H9 (cell line): ENCODE data around the gene FANCC. TPM values are rescaled to one million over a fixed set of nuclear protein-coding genes. Genes with fewer than 3 reads are reported as not detected.

Experiments
- DNase-seq: peaks from one replicate; pipeline ENCODE4 v3.0.0-alpha.2; 2017
- H2AFZ ChIP-seq: one replicate; pipeline ENCODE4 v1.6.1; 2013; ENCODE audit warnings: mild to moderate bottlenecking, low read length, control low read depth, moderate library complexity
- H2AK5ac ChIP-seq: 2 replicates; pipeline ENCODE4 v1.6.1; 2013; ENCODE audit warnings: low read length, control low read depth, mixed read lengths; ENCODE audit not compliant: insufficient read length
- H2BK120ac ChIP-seq: one replicate; pipeline ENCODE4 v1.6.1; 2013; ENCODE audit warnings: low read depth, mild to moderate bottlenecking, low read length, control low read depth, inconsistent platforms; ENCODE audit not compliant: poor library complexity, severe bottlenecking
- H2BK12ac ChIP-seq: 2 replicates; pipeline ENCODE4 v1.6.1; 2013; ENCODE audit warnings: low read length, control low read depth, mixed read lengths, low read depth; ENCODE audit not compliant: insufficient read length
- H2BK15ac ChIP-seq: 2 replicates; pipeline ENCODE4 v1.6.1; 2013; ENCODE audit warnings: low read depth, low read length, control low read depth
- H2BK20ac ChIP-seq: one replicate; pipeline ENCODE4 v1.6.1; 2013; ENCODE audit warnings: low read depth, mild to moderate bottlenecking, low read length, control low read depth, inconsistent platforms; ENCODE audit not compliant: poor library complexity, severe bottlenecking
- H2BK5ac ChIP-seq: 2 replicates; pipeline ENCODE4 v1.6.1; 2013; ENCODE audit warnings: low read length, control low read depth, mixed read lengths; ENCODE audit not compliant: insufficient read length
- H3K14ac ChIP-seq: 2 replicates; pipeline ENCODE4 v1.6.1; 2013; ENCODE audit warnings: low read length, control low read depth; ENCODE audit not compliant: insufficient read depth
- H3K18ac ChIP-seq: 2 replicates; pipeline ENCODE4 v1.6.1; 2013; ENCODE audit warnings: low read depth, mild to moderate bottlenecking, mixed read lengths, low read length, control low read depth; ENCODE audit not compliant: insufficient read length
- H3K23ac ChIP-seq: 2 replicates; pipeline ENCODE4 v1.6.1; 2013; ENCODE audit warnings: low read length, control low read depth, mixed read lengths, low read depth; ENCODE audit not compliant: insufficient read length
- H3K23me2 ChIP-seq: 2 replicates; pipeline ENCODE4 v1.6.1; 2013; ENCODE audit warnings: low read depth, mild to moderate bottlenecking, mixed read lengths, low read length, control low read depth; ENCODE audit not compliant: insufficient read length, poor library complexity, severe bottlenecking
- H3K27ac ChIP-seq: 2 replicates; pipeline ENCODE4 v1.5.1; 2013; ENCODE audit warnings: low read length, control low read depth, mixed read lengths, low read depth; ENCODE audit not compliant: insufficient read length
- H3K27me3 ChIP-seq: 2 replicates; pipeline ENCODE4 v1.6.1; 2013; ENCODE audit warnings: low read length, control low read depth, inconsistent platforms; ENCODE audit not compliant: insufficient read depth
- H3K4ac ChIP-seq: 2 replicates; pipeline ENCODE4 v1.6.1; 2013; ENCODE audit warnings: low read depth, mild to moderate bottlenecking, control low read depth, inconsistent platforms, low read length, moderate library complexity
- H3K4me1 ChIP-seq: 2 replicates; pipeline ENCODE4 v1.6.1; 2013; ENCODE audit warnings: low read length, control low read depth, inconsistent platforms; ENCODE audit not compliant: insufficient read depth
- H3K4me2 ChIP-seq: 2 replicates; pipeline ENCODE4 v1.6.1; 2013; ENCODE audit warnings: low read length, control low read depth, mixed read lengths; ENCODE audit not compliant: insufficient read length, insufficient read depth
- H3K56ac ChIP-seq: 2 replicates; pipeline ENCODE4 v1.6.1; 2013; ENCODE audit warnings: low read depth, mild to moderate bottlenecking, mixed read lengths, low read length, control low read depth; ENCODE audit not compliant: insufficient read length
- H3K79me1 ChIP-seq: 2 replicates; pipeline ENCODE4 v1.6.1; 2013; ENCODE audit warnings: low read depth, mild to moderate bottlenecking, moderate library complexity, low read length, control low read depth, inconsistent platforms; ENCODE audit not compliant: insufficient read depth, poor library complexity, severe bottlenecking
- H3K79me2 ChIP-seq: 2 replicates; pipeline ENCODE4 v1.6.1; 2013; ENCODE audit warnings: low read length, control low read depth, inconsistent platforms; ENCODE audit not compliant: insufficient read depth
- H3K9ac ChIP-seq: 2 replicates; pipeline ENCODE4 v1.6.1; 2013; ENCODE audit warnings: low read length, control low read depth, mixed read lengths; ENCODE audit not compliant: insufficient read length; ENCODE audit errors: extremely low read depth
- H3K9me3 ChIP-seq: one replicate; pipeline ENCODE4 v1.6.1; 2013; ENCODE audit warnings: low read depth, low read length, inconsistent platforms; ENCODE audit not compliant: control insufficient read depth
- H3T11ph ChIP-seq: one replicate; pipeline ENCODE4 v1.6.1; 2013; ENCODE audit warnings: mild to moderate bottlenecking, low read length, control low read depth, inconsistent platforms
- H4K20me1 ChIP-seq: one replicate; pipeline ENCODE4 v1.6.1; 2013; ENCODE audit not compliant: control insufficient read depth, insufficient read length, insufficient read depth
- H4K5ac ChIP-seq: 2 replicates; pipeline ENCODE4 v1.6.1; 2013; ENCODE audit warnings: low read depth, mild to moderate bottlenecking, mixed read lengths, low read length, control low read depth; ENCODE audit not compliant: insufficient read length
- H4K8ac ChIP-seq: replicated peaks from 2 replicates; pipeline ENCODE4 v1.6.1; 2013; ENCODE audit warnings: low read length, control low read depth, mixed read lengths, low read depth; ENCODE audit not compliant: insufficient read length
- H4K91ac ChIP-seq: 2 replicates; pipeline ENCODE4 v1.6.1; 2013; ENCODE audit warnings: low read depth, mild to moderate bottlenecking, moderate library complexity, mixed read lengths, low read length, control low read depth; ENCODE audit not compliant: insufficient read length
- H3K27ac Mint-ChIP-seq, 3 experiments: 2 replicates in 2 of 3; 3 replicates in 1 of 3; pipeline ENCODE4 v1.8.0; 2020 to 2021; ENCODE audit warnings: mixed read lengths in 3 of 3, mild to moderate bottlenecking in 1 of 3, moderate library complexity in 1 of 3
- H3K27me3 Mint-ChIP-seq: 2 replicates; pipeline ENCODE4 v1.8.0; 2021; ENCODE audit warnings: low read depth, mild to moderate bottlenecking, moderate library complexity, mixed read lengths
- H3K36me3 Mint-ChIP-seq, 3 experiments: 2 replicates in 2 of 3; 3 replicates in 1 of 3; pipeline ENCODE4 v1.8.0; 2020 to 2021; ENCODE audit warnings: low read depth in 3 of 3, mixed read lengths in 3 of 3; ENCODE audit not compliant: insufficient read depth in 1 of 3
- H3K4me1 Mint-ChIP-seq, 2 experiments: 2 replicates each; pipeline ENCODE4 v1.8.0; 2020; ENCODE audit warnings: mixed read lengths in 2 of 2
- H3K4me3 Mint-ChIP-seq, 2 experiments: 2 replicates in 1 of 2; 3 replicates in 1 of 2; pipeline ENCODE4 v1.8.0; 2020 to 2021; ENCODE audit warnings: mild to moderate bottlenecking in 2 of 2, mixed read lengths in 2 of 2, moderate library complexity in 1 of 2
- H3K9me3 Mint-ChIP-seq, 2 experiments: 2 replicates in 1 of 2; 3 replicates in 1 of 2; pipeline ENCODE4 v1.8.0; 2020; ENCODE audit warnings: mild to moderate bottlenecking in 2 of 2, mixed read lengths in 2 of 2, moderate library complexity in 1 of 2
- CTCF ChIP-seq: fragments of 200-600 bp; sonication (generic); conservative IDR thresholded peaks from 3 replicates; pipeline ENCODE4 v1.8.0; 2021; ENCODE audit warnings: antibody characterized with exemption, mild to moderate bottlenecking
- WGBS: extraction: QIAGEN DNeasy Blood & Tissue Kit; methylation state at CpG from one replicate; pipeline ENCODE4 v1.1.7; 2013; ENCODE audit warnings: missing lambda C conversion rate, low lambda C conversion rate, mixed read lengths; ENCODE audit not compliant: insufficient read length; ENCODE audit errors: extremely low coverage; 5-methylcytosine and 5-hydroxymethylcytosine counted together
- total RNA-seq: library from RNA; stranded (reverse); gene quantifications from 2 replicates; pipeline ENCODE4 v1.2.1, GENCODE V29; 2021

FANCC gene
- total RNA-seq, 1 experiment from 2014 or later: 14.6 TPM

GRCh38 chr9:95332860-95333259 is 15.4 kb upstream of the FANCC start:
- no peaks in the 10 kb centered on the region for H3K27me3 Mint-ChIP-seq
- H4K5ac ChIP-seq: no peak overlapping the region
- WGBS: no CpG with 5 or more reads among the region's 2 CpGs
- H3K18ac ChIP-seq: no peak overlapping the region
- H3K27ac ChIP-seq: no peak overlapping the region
- H3K79me1 ChIP-seq: no peaks in the 10 kb centered on the region
- H3K27me3 ChIP-seq: no peaks in the 10 kb centered on the region
- no peaks in the 10 kb centered on the region for H3K79me2 ChIP-seq
- no peak overlapping the region for H4K91ac ChIP-seq
- H3K4me3 Mint-ChIP-seq: no peak overlapping the region
- no peak overlapping the region for H3K27ac Mint-ChIP-seq
- H2BK15ac ChIP-seq: no peak overlapping the region
- no peak overlapping the region for H3K23ac ChIP-seq
- no peaks in the 10 kb centered on the region for H3K4me1 ChIP-seq
- H3K9me3 Mint-ChIP-seq: peaks cover 27 to 33% of the 10 kb centered on the region in 2 experiments
- no peak overlapping the region for H2BK120ac ChIP-seq
- no peak overlapping the region for H2BK12ac ChIP-seq
- H2AK5ac ChIP-seq: no peak overlapping the region
- H3K36me3 Mint-ChIP-seq: peaks cover 0 to 14% (median 1%) of the 10 kb centered on the region in 3 experiments; a peak in 4 of 7 replicates
- DNase-seq: no peak
- H3K4me1 Mint-ChIP-seq: peaks cover 4 to 5% of the 10 kb centered on the region in 2 experiments; a peak in 2 of 4 replicates
- H3K4ac ChIP-seq: no peak overlapping the region
- TF ChIP-seq CTCF: no peak
- H3K9ac ChIP-seq: no peak overlapping the region
- H3T11ph ChIP-seq: no peak overlapping the region
- H4K20me1 ChIP-seq: no peaks in the 10 kb centered on the region
- no peaks in the 10 kb centered on the region for H3K9me3 ChIP-seq
- H3K4me2 ChIP-seq: no peak overlapping the region
- no peak overlapping the region for H2AFZ ChIP-seq
- no peaks in the 10 kb centered on the region for H3K23me2 ChIP-seq
- no peak overlapping the region for H2BK20ac ChIP-seq
- H4K8ac ChIP-seq: no peak overlapping the region
- no peak overlapping the region for H2BK5ac ChIP-seq
- H3K56ac ChIP-seq: no peak overlapping the region
- H3K14ac ChIP-seq: no peak overlapping the region
